GM10266 (cell line): ENCODE data around the gene MSH6.

ENCODE experiments used
- DNase-seq: peaks from one replicate; pipeline ENCODE4 v3.0.0; 2012; ENCODE audit errors: extremely low spot score
- CTCF ChIP-seq: IDR thresholded peaks from 2 replicates; pipeline ENCODE4 v1.5.1; 2012; ENCODE audit warnings: mild to moderate bottlenecking, low read depth; ENCODE audit not compliant: control insufficient read depth, insufficient read depth; ENCODE audit errors: missing control alignments

The MSH6 gene

GRCh38 chr2:47782671-47783485, at the start of gene MSH6:
MSH6 (plus strand) TSS chr2:47783145; CDS start chr2:47783234, 89 bp downstream.
- DNase-seq: peak; percentile 99
- no peak for TF ChIP-seq CTCF

- no peak for TF ChIP-seq CTCF
- no peak for DNase-seq
Observed at GRCh38 chr2:47735136-47735869, 47.6 kb upstream of the MSH6 start.

- no peak for DNase-seq
- no peak for TF ChIP-seq CTCF
Observed at GRCh38 chr2:47735912-47736311, 47.0 kb upstream of the MSH6 start.

- no peak for DNase-seq
Observed at GRCh38 chr2:47737191-47737975, 45.6 kb upstream of the MSH6 start.

GRCh38 chr2:47738331-47738730, 44.6 kb upstream of the MSH6 start:
- TF ChIP-seq CTCF: no peak
- no peak for DNase-seq

More at GRCh38 chr2:47737191-47737975, 45.6 kb upstream of the MSH6 start:
- TF ChIP-seq CTCF: no peak

- TF ChIP-seq CTCF: no peak
- DNase-seq: no peak
Observed at GRCh38 chr2:47741101-47741500, 41.8 kb upstream of the MSH6 start.
